ENCODE results near the gene PPP6R3.

GRCh38 chr11:68441466-68442230, 18.9 kb upstream of the PPP6R3 start:
- TF ChIP-seq POLR2AphosphoS5 (IDR thresholded peaks at IDR 0.05; ENCODE audit: insufficient read depth, low read depth, low read length) (no peak), POLR2A (IDR thresholded peaks at IDR 0.05; ENCODE audit: low read depth, low read length) (no peak), GATA2 (IDR thresholded peaks at IDR 0.05; ENCODE audit: insufficient read depth, insufficient read length, low read depth, low read length) (no peak), MAX (IDR thresholded peaks at IDR 0.05; ENCODE audit: insufficient read depth, insufficient read length) (no peak), CTCF (IDR thresholded peaks at IDR 0.05; ENCODE audit: extremely low read depth in 1 of 2, insufficient read depth in 1 of 2, low read depth in 1 of 2, low read length in 2 of 2) (no peak)

Measured in endothelial cell of umbilical vein (primary cell).